SK-N-SH treated with all-trans-retinoic acid at 6 μM for 48 hours (cell line): ENCODE measurements around the gene IFT27.

Source experiments
- ATAC-seq: fragments of 200-7000 bp; cut with Tn5 transposase; 3 replicates; pipeline ENCODE4 v1.9.1; 2020; ENCODE audit warnings: mild to moderate bottlenecking, moderate library complexity
- ARNTL ChIP-seq: fragments of 450-650 bp; formaldehyde crosslinking; IDR thresholded peaks from 2 replicates; pipeline ENCODE4 v1.5.0; 2020; ENCODE audit warnings: low read depth, mild to moderate bottlenecking, moderate library complexity, borderline replicate concordance
- BACH2 ChIP-seq: fragments of 250-450 bp; sonication (Bioruptor Pico); IDR thresholded peaks from 2 replicates; pipeline ENCODE4 v1.9.0; 2021; ENCODE audit warnings: mild to moderate bottlenecking, borderline replicate concordance
- CSDC2 ChIP-seq: fragments of 250-450 bp; sonication (Bioruptor Pico); IDR thresholded peaks from 2 replicates; pipeline ENCODE4 v1.5.0; 2020; ENCODE audit warnings: mild to moderate bottlenecking, moderate library complexity
- CSRNP3 ChIP-seq: fragments of 250-450 bp; sonication (Bioruptor Pico); IDR thresholded peaks from 2 replicates; pipeline ENCODE4 v1.5.1; 2021; ENCODE audit warnings: mild to moderate bottlenecking, moderate library complexity
- ESRRG ChIP-seq: fragments of 250-450 bp; sonication (Bioruptor Pico); IDR thresholded peaks from 2 replicates; pipeline ENCODE4 v1.6.1; 2021; ENCODE audit warnings: mild to moderate bottlenecking
- GLIS3 ChIP-seq: fragments of 250-450 bp; sonication (Bioruptor Pico); IDR thresholded peaks from 2 replicates; pipeline ENCODE4 v1.5.0; 2020; ENCODE audit warnings: mild to moderate bottlenecking, moderate library complexity
- ISL1 ChIP-seq: fragments of 250-450 bp; sonication (Bioruptor Pico); IDR thresholded peaks from 2 replicates; pipeline ENCODE4 v2.1.2; 2022; ENCODE audit warnings: mild to moderate bottlenecking, moderate library complexity
- OSR1 ChIP-seq: fragments of 250-450 bp; sonication (Bioruptor Pico); IDR thresholded peaks from 2 replicates; pipeline ENCODE4 v1.8.0; 2022; ENCODE audit warnings: moderate library complexity, mild to moderate bottlenecking, inconsistent platforms
- PATZ1 ChIP-seq: fragments of 250-450 bp; sonication (Bioruptor Pico); IDR thresholded peaks from 2 replicates; pipeline ENCODE4 v1.8.0; 2020; ENCODE audit warnings: mild to moderate bottlenecking, moderate library complexity, borderline replicate concordance
- PPARA ChIP-seq: fragments of 250-450 bp; sonication (Bioruptor Pico); IDR thresholded peaks from 2 replicates; pipeline ENCODE4 v1.5.0; 2020; ENCODE audit warnings: mild to moderate bottlenecking, borderline replicate concordance
- RARB ChIP-seq: fragments of 250-450 bp; sonication (Bioruptor Pico); IDR thresholded peaks from 2 replicates; pipeline ENCODE4 v1.8.0; 2021; ENCODE audit warnings: mild to moderate bottlenecking, moderate library complexity
- SNAI2 ChIP-seq: fragments of 250-450 bp; sonication (Bioruptor Pico); IDR thresholded peaks from 2 replicates; pipeline ENCODE4 v1.5.0; 2020; ENCODE audit warnings: mild to moderate bottlenecking, moderate library complexity
- TCF4 ChIP-seq: fragments of 250-450 bp; sonication (Bioruptor Pico); IDR thresholded peaks from 2 replicates; pipeline ENCODE4 v1.8.0; 2021; ENCODE audit warnings: mild to moderate bottlenecking, moderate library complexity, borderline replicate concordance
- TOX ChIP-seq: fragments of 250-450 bp; sonication (Bioruptor Pico); IDR thresholded peaks from 2 replicates; pipeline ENCODE4 v1.8.0; 2021; ENCODE audit warnings: mild to moderate bottlenecking, moderate library complexity, borderline replicate concordance
- ZC3H10 ChIP-seq: fragments of 250-450 bp; sonication (Bioruptor Pico); IDR thresholded peaks from 2 replicates; pipeline ENCODE4 v1.5.1; 2021; ENCODE audit warnings: mild to moderate bottlenecking, moderate library complexity
- ZFP3 ChIP-seq: fragments of 250-450 bp; sonication (Bioruptor Pico); IDR thresholded peaks from 2 replicates; pipeline ENCODE4 v1.5.0; 2020; ENCODE audit warnings: mild to moderate bottlenecking, moderate library complexity
- ZFP30 ChIP-seq: fragments of 450-650 bp; formaldehyde crosslinking; IDR thresholded peaks from 2 replicates; pipeline ENCODE4 v1.5.0; 2022; ENCODE audit warnings: mild to moderate bottlenecking, moderate library complexity
- ZNF70 ChIP-seq: fragments of 450-650 bp; formaldehyde crosslinking; IDR thresholded peaks from 2 replicates; pipeline ENCODE4 v1.5.0; 2020; ENCODE audit warnings: mild to moderate bottlenecking, moderate library complexity
- ZNF8 ChIP-seq: fragments of 450-650 bp; formaldehyde crosslinking; IDR thresholded peaks from 2 replicates; pipeline ENCODE4 v1.5.0; 2020; ENCODE audit warnings: mild to moderate bottlenecking, moderate library complexity
- TF ChIP-seq, protein P1 (sequence below): fragments of 250-450 bp; sonication (Bioruptor Pico); IDR thresholded peaks from 2 replicates; pipeline ENCODE4 v1.5.0; 2020; ENCODE audit warnings: mild to moderate bottlenecking, moderate library complexity
- TF ChIP-seq, protein P2 (sequence below): fragments of 250-450 bp; sonication (Bioruptor Pico); IDR thresholded peaks from 2 replicates; pipeline ENCODE4 v1.8.0; 2021; ENCODE audit warnings: low read depth, mild to moderate bottlenecking, moderate library complexity, borderline replicate concordance
- TF ChIP-seq, protein P3 (sequence below): fragments of 250-450 bp; sonication (Bioruptor Pico); IDR thresholded peaks from 2 replicates; pipeline ENCODE4 v1.5.1; 2020; ENCODE audit warnings: low read depth, mild to moderate bottlenecking, moderate library complexity

The IFT27 gene

GRCh38 chr22:36808721-36809344 is 32.9 kb upstream of the IFT27 start (continued):
- TF ChIP-seq ZFP3 (CRISPR knock-in tag) = no peak
- no peak for TF ChIP-seq BACH2
- TF ChIP-seq, protein P1, sequence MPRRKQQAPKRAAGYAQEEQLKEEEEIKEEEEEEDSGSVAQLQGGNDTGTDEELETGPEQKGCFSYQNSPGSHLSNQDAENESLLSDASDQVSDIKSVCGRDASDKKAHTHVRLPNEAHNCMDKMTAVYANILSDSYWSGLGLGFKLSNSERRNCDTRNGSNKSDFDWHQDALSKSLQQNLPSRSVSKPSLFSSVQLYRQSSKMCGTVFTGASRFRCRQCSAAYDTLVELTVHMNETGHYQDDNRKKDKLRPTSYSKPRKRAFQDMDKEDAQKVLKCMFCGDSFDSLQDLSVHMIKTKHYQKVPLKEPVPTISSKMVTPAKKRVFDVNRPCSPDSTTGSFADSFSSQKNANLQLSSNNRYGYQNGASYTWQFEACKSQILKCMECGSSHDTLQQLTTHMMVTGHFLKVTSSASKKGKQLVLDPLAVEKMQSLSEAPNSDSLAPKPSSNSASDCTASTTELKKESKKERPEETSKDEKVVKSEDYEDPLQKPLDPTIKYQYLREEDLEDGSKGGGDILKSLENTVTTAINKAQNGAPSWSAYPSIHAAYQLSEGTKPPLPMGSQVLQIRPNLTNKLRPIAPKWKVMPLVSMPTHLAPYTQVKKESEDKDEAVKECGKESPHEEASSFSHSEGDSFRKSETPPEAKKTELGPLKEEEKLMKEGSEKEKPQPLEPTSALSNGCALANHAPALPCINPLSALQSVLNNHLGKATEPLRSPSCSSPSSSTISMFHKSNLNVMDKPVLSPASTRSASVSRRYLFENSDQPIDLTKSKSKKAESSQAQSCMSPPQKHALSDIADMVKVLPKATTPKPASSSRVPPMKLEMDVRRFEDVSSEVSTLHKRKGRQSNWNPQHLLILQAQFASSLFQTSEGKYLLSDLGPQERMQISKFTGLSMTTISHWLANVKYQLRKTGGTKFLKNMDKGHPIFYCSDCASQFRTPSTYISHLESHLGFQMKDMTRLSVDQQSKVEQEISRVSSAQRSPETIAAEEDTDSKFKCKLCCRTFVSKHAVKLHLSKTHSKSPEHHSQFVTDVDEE (CRISPR knock-in tag) = no peak
- no peak for TF ChIP-seq GLIS3 (CRISPR knock-in tag)
- no peak for TF ChIP-seq ZFP30 (CRISPR knock-in tag)
- TF ChIP-seq ISL1 = no peak
- TF ChIP-seq CSDC2 (CRISPR knock-in tag) = no peak
- TF ChIP-seq ESRRG = no peak
- no peak for TF ChIP-seq SNAI2 (CRISPR knock-in tag)

DNA sequence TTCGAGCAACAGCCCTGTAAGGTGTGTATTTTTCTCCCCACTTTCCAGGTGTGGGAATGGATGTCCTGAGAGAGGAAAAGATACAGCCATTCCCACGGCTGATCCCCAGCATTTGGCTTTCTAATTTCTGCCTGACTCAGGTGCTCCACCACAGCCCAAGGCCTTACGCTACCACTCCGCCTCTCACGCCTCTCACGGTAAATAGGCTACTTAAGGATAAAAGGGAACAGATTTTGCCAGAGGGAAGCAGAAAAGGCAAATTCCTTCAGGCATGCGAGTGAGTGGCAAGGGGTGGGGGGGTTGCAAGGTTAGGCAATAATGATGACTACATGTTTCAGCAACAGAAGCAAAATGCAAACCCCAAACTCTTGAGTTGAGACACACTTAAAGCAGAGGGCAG is 31.7 kb upstream of the IFT27 start:
- no peak for TF ChIP-seq CSDC2 (CRISPR knock-in tag)
- TF ChIP-seq, protein P2, sequence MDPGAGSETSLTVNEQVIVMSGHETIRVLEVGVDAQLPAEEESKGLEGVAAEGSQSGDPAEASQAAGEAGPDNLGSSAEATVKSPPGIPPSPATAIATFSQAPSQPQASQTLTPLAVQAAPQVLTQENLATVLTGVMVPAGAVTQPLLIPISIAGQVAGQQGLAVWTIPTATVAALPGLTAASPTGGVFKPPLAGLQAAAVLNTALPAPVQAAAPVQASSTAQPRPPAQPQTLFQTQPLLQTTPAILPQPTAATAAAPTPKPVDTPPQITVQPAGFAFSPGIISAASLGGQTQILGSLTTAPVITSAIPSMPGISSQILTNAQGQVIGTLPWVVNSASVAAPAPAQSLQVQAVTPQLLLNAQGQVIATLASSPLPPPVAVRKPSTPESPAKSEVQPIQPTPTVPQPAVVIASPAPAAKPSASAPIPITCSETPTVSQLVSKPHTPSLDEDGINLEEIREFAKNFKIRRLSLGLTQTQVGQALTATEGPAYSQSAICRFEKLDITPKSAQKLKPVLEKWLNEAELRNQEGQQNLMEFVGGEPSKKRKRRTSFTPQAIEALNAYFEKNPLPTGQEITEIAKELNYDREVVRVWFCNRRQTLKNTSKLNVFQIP (CRISPR knock-in tag) = no peak
- TF ChIP-seq RARB (CRISPR knock-in tag) = no peak
- TF ChIP-seq PATZ1 = no peak
- no peak for TF ChIP-seq CSRNP3
- TF ChIP-seq PPARA = no peak
- no peak for TF ChIP-seq ISL1
- no peak for TF ChIP-seq BACH2
- TF ChIP-seq, protein P1 (CRISPR knock-in tag) = no peak
- TF ChIP-seq ESRRG = no peak
- no peak for TF ChIP-seq ZNF70 (CRISPR knock-in tag)
- TF ChIP-seq ARNTL (CRISPR knock-in tag) = no peak
- no peak for TF ChIP-seq ZNF8 (CRISPR knock-in tag)
- TF ChIP-seq, protein P3, sequence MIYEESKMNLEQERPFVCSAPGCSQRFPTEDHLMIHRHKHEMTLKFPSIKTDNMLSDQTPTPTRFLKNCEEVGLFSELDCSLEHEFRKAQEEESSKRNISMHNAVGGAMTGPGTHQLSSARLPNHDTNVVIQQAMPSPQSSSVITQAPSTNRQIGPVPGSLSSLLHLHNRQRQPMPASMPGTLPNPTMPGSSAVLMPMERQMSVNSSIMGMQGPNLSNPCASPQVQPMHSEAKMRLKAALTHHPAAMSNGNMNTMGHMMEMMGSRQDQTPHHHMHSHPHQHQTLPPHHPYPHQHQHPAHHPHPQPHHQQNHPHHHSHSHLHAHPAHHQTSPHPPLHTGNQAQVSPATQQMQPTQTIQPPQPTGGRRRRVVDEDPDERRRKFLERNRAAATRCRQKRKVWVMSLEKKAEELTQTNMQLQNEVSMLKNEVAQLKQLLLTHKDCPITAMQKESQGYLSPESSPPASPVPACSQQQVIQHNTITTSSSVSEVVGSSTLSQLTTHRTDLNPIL = no peak
- ATAC-seq = no peak

- no peak for ATAC-seq
- TF ChIP-seq, protein P2 (CRISPR knock-in tag) = no peak
- TF ChIP-seq PPARA (no peak), PATZ1 (no peak), CSDC2 (CRISPR knock-in tag) (no peak), OSR1 (CRISPR knock-in tag) (no peak), TCF4 (CRISPR knock-in tag) (no peak), TOX (no peak), ZFP3 (CRISPR knock-in tag) (no peak), ZC3H10 (CRISPR knock-in tag) (no peak), ESRRG (no peak), SNAI2 (CRISPR knock-in tag) (no peak), ISL1 (no peak)
These were observed 30.9 kb upstream of the IFT27 start for GRCh38 chr22:36806835-36807234.
